HepG2 (cell line): Measurements from ENCODE around the gene ST14. TPM values are rescaled to one million over a fixed set of nuclear protein-coding genes. Genes with fewer than 3 reads are reported as not detected.

Experiments used
- FOXA1 ChIP-seq, 2 experiments: fragments of 450-650 bp in 1 of 2; sonication (generic) in 1 of 2; formaldehyde crosslinking in 1 of 2; IDR thresholded peaks; 2 replicates each; pipeline versions ENCODE4 v1.4.0 to v1.6.1; 2016 to 2020; ENCODE audit warnings: missing genetic modification reagents in 1 of 2
- HINFP ChIP-seq: sonication (generic); formaldehyde crosslinking; IDR thresholded peaks from 2 replicates; pipeline ENCODE4 v1.4.0; 2020; ENCODE audit warnings: low read depth, mild to moderate bottlenecking, missing genetic modification reagents
- HNRNPUL1 ChIP-seq: fragments of 200-400 bp; formaldehyde crosslinking; IDR thresholded peaks from 2 replicates; pipeline ENCODE4 v1.6.1; 2017; ENCODE audit warnings: low read depth, mild to moderate bottlenecking, low read length, moderate library complexity
- LRRFIP1 ChIP-seq: sonication (generic); formaldehyde crosslinking; conservative IDR thresholded peaks from 2 replicates; pipeline ENCODE4 v1.4.0; 2020; ENCODE audit warnings: missing genetic modification reagents
- RORA ChIP-seq: sonication (generic); formaldehyde crosslinking; IDR thresholded peaks from 2 replicates; pipeline ENCODE4 v1.5.0; 2020; ENCODE audit warnings: mild to moderate bottlenecking, missing genetic modification reagents, moderate library complexity
- TAF15 ChIP-seq: fragments of 200-400 bp; formaldehyde crosslinking; IDR thresholded peaks from one replicate; pipeline ENCODE4 v1.6.1; 2018; ENCODE audit warnings: mild to moderate bottlenecking, low read depth, low read length; ENCODE audit not compliant: poor library complexity, severe bottlenecking
- THRA ChIP-seq: sonication (generic); formaldehyde crosslinking; IDR thresholded peaks from 2 replicates; pipeline ENCODE4 v1.4.0; 2020; ENCODE audit warnings: missing genetic modification reagents, borderline replicate concordance
- ZFAT ChIP-seq: sonication (generic); formaldehyde crosslinking; conservative IDR thresholded peaks from 2 replicates; pipeline ENCODE4 v1.8.1; 2023; ENCODE audit warnings: missing genetic modification reagents, inconsistent platforms
- ZNF761 ChIP-seq: sonication (generic); formaldehyde crosslinking; conservative IDR thresholded peaks from 2 replicates; pipeline ENCODE4 v1.4.0; 2020; ENCODE audit warnings: mild to moderate bottlenecking, missing genetic modification reagents
- polyA plus RNA-seq, 8 experiments: library from polyadenylated mRNA; depleted of rRNA in 3 of 8; stranded (reverse) in 7 of 8; unstranded in 1 of 8; fragments of >200 nt; fragmentation: Illumina TruSeq in 4 of 8; extraction: Trizol in 4 of 8; gene quantifications; 2 replicates each; pipeline versions ENCODE4 v1.2.1 to v1.2.3, GENCODE V29; 2011 to 2016; ENCODE audit warnings: low read depth in 4 of 8, missing spikeins in 1 of 8, mixed read lengths in 1 of 8; ENCODE audit not compliant: insufficient read depth in 1 of 8
- total RNA-seq, 5 experiments: library from RNA; depleted of rRNA; stranded (reverse); fragments of >200 nt; fragmentation: Illumina TruSeq; extraction: Trizol; gene quantifications; 2 replicates each; pipeline ENCODE4 v1.2.3, GENCODE V29; 2016; ENCODE audit warnings: low read depth in 1 of 5
- TF ChIP-seq, protein P1 (sequence below): sonication (generic); formaldehyde crosslinking; IDR thresholded peaks from 2 replicates; pipeline ENCODE4 v1.4.0; 2020; ENCODE audit warnings: missing genetic modification reagents
- TF ChIP-seq, protein P2 (sequence below): sonication (generic); formaldehyde crosslinking; IDR thresholded peaks from 2 replicates; pipeline ENCODE4 v1.4.0; 2020; ENCODE audit warnings: mild to moderate bottlenecking, missing genetic modification reagents

Gene ST14
- total and polyA plus RNA-seq, 2 of the 13 experiments (the other 11 are each of a cell fraction or from before 2014, with no cell fraction given), result 0.88 to 1.4 TPM

- TF ChIP-seq LRRFIP1, result no peak
- no peak for TF ChIP-seq FOXA1 (IDR thresholded peaks at IDR 0.05)
- TF ChIP-seq FOXA1 (CRISPR knock-in tag; IDR thresholded peaks at IDR 0.05), result no peak
- TF ChIP-seq RORA (CRISPR knock-in tag), result no peak
- TF ChIP-seq ZFAT (CRISPR knock-in tag), result no peak
- TF ChIP-seq, protein P1, sequence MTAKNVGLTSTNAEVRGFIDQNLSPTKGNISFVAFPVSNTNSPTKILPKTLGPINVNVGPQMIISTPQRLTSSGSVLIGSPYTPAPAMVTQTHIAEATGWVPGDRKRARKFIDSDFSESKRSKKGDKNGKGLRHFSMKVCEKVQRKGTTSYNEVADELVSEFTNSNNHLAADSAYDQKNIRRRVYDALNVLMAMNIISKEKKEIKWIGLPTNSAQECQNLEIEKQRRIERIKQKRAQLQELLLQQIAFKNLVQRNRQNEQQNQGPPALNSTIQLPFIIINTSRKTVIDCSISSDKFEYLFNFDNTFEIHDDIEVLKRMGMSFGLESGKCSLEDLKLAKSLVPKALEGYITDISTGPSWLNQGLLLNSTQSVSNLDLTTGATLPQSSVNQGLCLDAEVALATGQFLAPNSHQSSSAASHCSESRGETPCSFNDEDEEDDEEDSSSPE (CRISPR knock-in tag), result no peak
- TF ChIP-seq, protein P2, sequence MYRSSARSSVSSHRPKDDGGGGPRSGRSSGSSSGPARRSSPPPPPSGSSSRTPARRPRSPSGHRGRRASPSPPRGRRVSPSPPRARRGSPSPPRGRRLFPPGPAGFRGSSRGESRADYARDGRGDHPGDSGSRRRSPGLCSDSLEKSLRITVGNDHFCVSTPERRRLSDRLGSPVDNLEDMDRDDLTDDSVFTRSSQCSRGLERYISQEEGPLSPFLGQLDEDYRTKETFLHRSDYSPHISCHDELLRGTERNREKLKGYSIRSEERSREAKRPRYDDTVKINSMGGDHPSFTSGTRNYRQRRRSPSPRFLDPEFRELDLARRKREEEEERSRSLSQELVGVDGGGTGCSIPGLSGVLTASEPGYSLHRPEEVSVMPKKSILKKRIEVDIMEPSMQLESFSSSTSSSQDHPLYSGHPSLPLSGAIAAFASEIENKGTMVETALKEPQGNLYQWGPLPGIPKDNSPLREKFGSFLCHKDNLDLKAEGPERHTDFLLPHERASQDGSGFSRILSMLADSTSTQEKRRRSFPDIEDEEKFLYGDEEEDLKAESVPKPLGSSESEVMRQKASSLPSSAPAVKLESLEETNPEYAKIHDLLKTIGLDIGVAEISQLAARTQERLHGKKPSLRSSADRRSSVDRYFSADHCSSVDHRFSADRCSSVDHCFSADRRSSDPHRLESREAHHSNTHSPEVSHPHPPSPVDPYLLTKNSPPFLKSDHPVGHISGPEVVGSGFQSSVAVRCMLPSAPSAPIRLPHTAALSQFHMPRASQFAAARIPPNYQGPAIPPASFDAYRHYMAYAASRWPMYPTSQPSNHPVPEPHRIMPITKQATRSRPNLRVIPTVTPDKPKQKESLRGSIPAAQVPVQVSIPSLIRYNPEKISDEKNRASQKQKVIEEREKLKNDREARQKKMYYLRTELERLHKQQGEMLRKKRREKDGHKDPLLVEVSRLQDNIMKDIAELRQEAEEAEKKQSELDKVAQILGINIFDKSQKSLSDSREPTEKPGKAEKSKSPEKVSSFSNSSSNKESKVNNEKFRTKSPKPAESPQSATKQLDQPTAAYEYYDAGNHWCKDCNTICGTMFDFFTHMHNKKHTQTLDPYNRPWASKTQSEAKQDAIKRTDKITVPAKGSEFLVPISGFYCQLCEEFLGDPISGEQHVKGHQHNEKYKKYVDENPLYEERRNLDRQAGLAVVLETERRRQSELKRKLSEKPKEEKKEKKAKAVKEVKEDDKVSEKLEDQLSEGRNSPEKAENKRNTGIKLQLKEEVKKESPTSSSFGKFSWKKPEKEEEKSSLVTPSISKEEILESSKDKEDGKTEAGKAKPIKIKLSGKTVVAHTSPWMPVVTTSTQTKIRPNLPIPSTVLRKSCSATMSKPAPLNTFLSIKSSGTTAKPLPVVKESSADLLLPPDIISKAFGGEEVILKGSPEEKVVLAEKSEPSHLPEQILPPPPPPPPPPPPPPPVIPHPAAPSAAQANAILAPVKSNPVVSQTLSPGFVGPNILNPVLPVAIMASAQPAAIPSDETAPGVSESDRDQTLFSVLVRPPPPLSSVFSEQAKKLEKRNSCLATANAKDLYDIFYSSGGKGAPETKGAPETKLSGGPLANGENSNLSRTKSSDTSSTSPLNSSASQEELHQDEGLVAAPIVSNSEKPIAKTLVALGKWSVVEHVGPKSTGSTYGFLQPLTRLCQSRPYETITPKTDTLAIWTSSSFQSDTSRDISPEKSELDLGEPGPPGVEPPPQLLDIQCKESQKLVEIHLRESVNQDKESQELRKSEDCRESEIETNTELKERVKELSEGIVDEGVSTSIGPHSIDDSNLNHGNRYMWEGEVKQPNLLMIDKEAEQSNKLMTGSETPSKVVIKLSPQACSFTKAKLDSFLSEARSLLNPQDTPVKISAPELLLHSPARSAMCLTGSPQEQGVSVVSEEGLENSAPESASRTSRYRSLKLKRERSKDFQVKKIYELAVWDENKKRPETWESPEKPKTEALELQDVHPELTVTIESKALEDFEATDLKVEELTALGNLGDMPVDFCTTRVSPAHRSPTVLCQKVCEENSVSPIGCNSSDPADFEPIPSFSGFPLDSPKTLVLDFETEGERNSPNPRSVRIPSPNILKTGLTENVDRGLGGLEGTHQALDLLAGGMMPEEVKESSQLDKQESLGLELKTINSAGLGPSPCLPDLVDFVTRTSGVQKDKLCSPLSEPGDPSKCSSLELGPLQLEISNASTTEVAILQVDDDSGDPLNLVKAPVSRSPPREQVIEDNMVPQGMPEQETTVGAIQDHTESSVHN (CRISPR knock-in tag), result no peak
- peak; percentile 54; the same call in 1 of the 2 replicates for TF ChIP-seq ZNF761 (CRISPR knock-in tag)
- no peak for TF ChIP-seq HNRNPUL1
- no peak for TF ChIP-seq TAF15
- no peak for TF ChIP-seq HINFP (CRISPR knock-in tag)
- TF ChIP-seq THRA, result no peak
Measured at GRCh38 chr11:130163346-130164220, 4.0 kb downstream of the ST14 start (continued).
